NCI-H2081 treated with DMSO at 0.1 percent for 48 hours (cell line): ENCODE data around the gene MEX3B.

ENCODE experiments used
- DNase-seq: peaks from one replicate; lab custom pipeline; 2025; lab: John Stamatoyannopoulos, UW

Gene MEX3B

GRCh38 chr15:82045892-82046665, at the start of gene MEX3B:
Gene MEX3B, minus strand, starts transcription at chr15:82046018. Its CDS starts 313 bp downstream, at chr15:82045705.
- peak; percentile 85 for DNase-seq

GRCh38 chr15:82093774-82094211, 48.0 kb upstream of the MEX3B start:
- DNase-seq: no peak

GRCh38 chr15:82093325-82093724, 47.5 kb upstream of the MEX3B start:
- DNase-seq: no peak

DNA sequence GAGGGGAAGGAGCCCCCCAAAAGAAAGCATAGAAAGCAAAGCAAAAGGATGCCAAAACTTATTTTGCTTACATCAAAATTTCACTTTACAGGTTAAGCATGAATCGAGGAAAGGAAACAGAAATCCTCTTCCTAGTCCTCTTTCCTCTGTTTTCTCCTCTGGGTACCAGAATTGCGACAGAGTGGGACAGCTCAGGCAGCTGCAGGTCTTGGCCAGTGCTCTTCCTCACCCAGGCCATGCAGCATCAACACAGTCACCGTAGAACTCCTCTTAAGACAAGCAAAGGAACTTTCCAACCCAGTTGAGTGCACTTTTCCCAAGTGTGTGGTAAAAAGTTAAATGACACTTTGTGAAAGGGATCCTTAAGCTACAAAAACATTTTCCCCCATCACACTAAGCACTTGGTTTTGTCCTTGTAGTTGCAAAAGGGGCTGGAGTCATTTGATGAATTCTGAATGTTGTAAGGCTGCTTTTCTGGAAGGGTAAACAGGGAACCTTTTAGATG, 45.9 kb upstream of the MEX3B start:
- no peak for DNase-seq

DNA sequence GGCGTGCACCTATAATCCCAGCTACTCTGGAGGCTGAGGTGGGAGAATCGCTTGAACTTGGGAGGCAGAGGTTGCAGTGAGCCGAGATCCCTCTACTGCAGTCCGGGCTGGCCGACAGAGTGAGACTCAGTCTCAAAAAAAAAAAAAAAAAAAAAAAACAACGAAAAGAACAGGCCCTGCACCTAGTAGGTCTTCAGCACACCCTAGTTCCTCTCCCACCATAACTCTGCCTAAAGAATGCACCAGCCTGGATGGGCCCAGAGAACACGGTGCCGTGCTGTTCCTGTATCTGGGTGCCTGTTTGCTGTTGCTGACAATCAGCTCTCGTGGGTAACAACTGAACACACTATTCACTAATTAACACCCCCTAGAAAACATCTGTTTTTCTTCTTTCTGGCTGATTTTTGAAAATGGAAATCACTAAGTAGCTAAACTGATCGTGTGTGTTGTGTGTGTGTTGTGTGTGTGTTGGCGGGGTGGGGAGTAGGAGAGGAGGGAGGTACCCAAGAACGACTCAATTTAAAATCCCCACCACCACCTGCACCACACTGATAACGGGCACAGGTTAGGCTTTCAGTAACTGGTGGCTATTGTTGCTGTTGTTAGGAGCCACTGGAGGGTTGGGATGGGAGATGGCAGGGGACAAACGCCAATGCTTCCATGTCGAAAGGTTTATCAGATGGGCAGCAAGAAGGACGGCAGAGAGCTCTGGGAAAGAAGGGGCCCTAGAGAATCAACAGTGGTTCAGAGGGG, 40.6 kb upstream of the MEX3B start:
- no peak for DNase-seq

- no peak for DNase-seq
Observed at GRCh38 chr15:82081914-82082762, 36.3 kb upstream of the MEX3B start.

- DNase-seq: no peak
Observed at GRCh38 chr15:82080774-82081173, 35.0 kb upstream of the MEX3B start.

DNA sequence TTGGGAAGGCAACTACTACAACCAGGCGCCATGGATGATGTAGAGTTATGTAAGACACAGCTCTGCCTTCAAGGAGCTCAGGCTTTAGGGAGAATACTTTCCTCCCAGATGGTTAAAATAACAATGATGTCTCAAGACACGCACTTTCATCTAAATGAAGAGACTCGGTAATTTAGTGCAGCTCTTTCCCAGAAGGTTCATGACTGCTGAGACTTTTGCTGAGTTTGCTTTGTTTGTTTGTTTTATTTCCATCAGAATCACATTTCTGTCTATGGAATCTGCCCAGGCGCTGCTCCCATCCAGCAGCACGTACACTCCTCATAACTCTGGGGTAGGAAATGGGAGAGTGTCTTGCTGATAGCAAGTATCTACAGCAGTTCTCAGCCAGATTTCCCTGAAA, 33.9 kb upstream of the MEX3B start:
- DNase-seq: no peak

DNA sequence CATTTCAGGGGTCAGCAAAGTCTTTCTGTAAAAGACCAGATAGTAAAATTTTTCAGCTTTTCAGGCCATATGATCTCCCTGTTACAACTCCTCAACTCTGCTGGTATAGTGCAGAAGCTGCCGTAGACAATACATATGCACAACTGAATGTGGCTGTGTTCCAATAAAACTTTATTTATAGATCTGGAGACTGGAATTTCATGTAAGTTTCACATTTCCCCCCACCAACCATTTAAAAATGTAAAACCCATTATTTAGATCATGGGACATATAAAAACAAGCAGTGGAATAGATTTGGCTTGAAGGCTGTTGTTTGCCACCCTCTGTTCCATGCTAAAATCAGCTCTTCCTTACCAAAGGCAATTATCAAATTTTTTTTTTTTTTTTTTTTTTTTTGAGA, 28.8 kb upstream of the MEX3B start:
- no peak for DNase-seq

DNA sequence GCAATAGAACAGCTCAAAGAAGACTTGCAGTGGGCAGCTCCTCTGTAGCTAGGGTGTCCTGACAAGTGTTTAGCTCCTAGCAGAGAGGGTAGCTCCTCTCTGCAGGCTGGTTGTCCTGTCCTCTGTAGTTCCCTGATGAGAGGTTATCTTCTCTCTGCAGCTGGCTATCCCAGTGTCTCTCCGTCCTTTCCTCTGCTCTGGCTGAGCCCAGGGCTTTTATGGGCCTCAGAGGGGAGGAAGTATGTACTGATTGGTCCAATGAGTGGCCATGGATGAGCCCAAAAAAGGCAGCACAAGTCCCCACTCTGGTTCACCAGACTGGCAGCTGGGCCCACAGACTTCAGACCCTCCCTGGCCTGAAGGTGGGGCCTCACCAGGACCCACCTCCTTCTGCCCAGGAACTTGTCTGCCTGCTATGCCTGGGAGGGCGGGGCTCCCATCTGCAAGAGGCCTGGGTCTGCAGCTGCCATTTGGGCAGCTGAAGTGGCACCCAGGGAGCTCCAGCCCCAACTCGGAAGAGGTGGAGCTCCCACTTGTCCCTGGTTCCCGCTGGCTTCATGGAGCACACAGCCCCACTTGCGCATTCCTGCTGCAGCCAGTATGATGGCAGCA, 27.2 kb upstream of the MEX3B start:
- no peak for DNase-seq

- no peak for DNase-seq
Observed at GRCh38 chr15:82066455-82066854, 20.6 kb upstream of the MEX3B start.

DNA sequence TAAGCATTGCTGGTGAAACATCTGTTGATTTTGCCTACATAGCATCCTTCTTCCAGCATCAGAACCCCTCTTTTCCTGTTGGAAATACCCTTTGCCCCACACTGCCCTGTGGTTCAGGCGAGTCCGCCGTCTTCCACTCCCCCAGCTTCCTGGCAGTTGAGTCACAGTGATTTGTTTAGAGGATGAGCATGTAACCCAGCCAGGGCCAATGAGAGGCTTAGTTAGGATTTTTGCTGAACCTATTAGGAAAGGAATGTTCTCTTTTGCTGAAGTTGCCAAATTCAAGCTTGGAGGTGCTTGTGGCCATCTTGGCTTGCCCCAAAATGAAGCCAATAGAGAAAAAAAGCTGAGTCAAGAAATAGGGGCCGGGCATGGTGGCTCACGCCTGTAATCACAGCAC, 19.0 kb upstream of the MEX3B start:
- no peak for DNase-seq

GRCh38 chr15:82062479-82063454, 16.9 kb upstream of the MEX3B start:
- no peak for DNase-seq

- DNase-seq: no peak
Observed at GRCh38 chr15:82060817-82061216, 15.0 kb upstream of the MEX3B start.

- DNase-seq: no peak
Observed at GRCh38 chr15:82058517-82059204, 12.8 kb upstream of the MEX3B start.

GRCh38 chr15:82058026-82058425, 12.2 kb upstream of the MEX3B start:
- DNase-seq: no peak

DNA sequence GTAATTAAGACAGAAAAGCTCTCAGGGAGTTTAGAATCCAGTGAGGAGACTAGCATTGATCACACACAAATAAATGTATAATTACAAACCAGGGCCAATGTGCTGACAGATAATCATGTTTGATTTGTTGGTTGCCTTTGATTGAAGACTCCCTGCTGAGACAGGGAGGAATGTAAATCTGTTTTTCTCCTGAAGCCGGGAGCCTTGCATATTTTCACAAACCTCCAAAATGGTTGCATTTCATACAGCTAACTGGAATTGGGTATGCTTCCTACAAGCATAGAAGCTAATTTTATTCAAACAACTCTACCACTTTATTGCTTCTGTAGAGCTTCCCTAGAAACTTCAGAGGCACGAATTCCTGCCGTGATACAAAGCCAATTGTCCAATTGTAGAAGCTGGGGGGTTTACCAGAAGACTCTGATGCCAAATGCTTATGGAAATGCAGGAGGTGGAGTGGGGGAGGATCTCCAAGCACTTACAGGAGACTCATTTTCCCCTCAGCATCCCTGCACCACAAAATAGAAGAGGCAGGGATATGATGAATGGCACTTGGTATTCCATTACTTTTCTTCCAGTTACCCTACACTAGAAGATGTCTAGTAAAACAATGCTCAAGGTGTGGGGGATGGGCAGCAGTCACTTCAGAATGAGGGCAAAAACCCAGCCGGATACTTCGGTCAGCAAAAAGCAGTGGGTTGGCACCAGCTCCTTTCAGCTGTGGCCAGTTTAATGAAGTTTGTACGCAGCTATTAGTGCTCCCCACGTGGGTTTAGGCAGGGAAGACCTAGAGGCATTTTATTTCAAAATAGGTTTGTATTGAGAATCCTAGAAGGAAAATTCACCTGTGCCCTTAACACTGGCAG, 11.4 kb upstream of the MEX3B start:
- no peak for DNase-seq

GRCh38 chr15:82052751-82053150, 6.9 kb upstream of the MEX3B start:
- no peak for DNase-seq

- DNase-seq: no peak
Observed at GRCh38 chr15:82051664-82052063, 5.8 kb upstream of the MEX3B start.
